ENCODE measurements around the gene SNX19. TPM values are rescaled to one million over a fixed set of nuclear protein-coding genes. Genes with fewer than 3 reads are reported as not detected.

SNX19 gene
- total RNA-seq, 1 donor from 2014 or later: 137 TPM

DNA sequence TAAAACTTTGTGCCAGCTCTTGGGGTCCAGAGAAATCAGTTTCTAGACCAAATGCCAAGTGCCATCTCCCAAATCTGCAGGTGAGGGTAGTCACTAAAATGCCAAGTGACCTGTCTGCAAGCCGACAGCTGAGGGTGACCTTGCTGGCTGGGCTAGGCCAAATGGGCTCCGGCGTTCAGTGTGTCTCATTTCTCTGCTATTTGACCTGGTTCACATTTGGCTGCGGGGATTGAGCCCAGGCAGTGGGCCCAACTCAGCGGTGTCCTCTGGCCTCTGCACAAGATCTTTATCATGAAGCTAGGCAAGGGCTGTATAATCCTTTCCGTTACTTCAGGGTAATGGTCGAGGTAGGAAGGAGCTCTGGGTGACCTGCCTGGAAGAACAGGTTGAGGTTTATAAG is 87.5 kb downstream of the SNX19 start:
- no peaks in the 10 kb centered on the region for H3K27me3 ChIP-seq
- TF ChIP-seq, protein P1, sequence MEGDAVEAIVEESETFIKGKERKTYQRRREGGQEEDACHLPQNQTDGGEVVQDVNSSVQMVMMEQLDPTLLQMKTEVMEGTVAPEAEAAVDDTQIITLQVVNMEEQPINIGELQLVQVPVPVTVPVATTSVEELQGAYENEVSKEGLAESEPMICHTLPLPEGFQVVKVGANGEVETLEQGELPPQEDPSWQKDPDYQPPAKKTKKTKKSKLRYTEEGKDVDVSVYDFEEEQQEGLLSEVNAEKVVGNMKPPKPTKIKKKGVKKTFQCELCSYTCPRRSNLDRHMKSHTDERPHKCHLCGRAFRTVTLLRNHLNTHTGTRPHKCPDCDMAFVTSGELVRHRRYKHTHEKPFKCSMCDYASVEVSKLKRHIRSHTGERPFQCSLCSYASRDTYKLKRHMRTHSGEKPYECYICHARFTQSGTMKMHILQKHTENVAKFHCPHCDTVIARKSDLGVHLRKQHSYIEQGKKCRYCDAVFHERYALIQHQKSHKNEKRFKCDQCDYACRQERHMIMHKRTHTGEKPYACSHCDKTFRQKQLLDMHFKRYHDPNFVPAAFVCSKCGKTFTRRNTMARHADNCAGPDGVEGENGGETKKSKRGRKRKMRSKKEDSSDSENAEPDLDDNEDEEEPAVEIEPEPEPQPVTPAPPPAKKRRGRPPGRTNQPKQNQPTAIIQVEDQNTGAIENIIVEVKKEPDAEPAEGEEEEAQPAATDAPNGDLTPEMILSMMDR (IDR thresholded peaks at IDR 0.05): no peak
- intact Hi-C loops (cut with DNase I): loop anchor here (1.0 to 5.0 kb wide), 3 partner anchors 32 to 393 kb away; no protein-coding TSS in a partner anchor
- no peaks in the 10 kb centered on the region for H3K36me3 ChIP-seq
- no peaks in the 10 kb centered on the region for H3K9me3 ChIP-seq
- no peak for DNase-seq (ENCODE audit: low spot score in 2 of 2)
- peaks cover 10 to 30% of the 10 kb centered on the region in 2 donors for H3K4me1 ChIP-seq
- H3K27ac ChIP-seq: peak overlapping the region; percentile 19 to 63
- H3K4me3 ChIP-seq: no peak overlapping the region

DNA sequence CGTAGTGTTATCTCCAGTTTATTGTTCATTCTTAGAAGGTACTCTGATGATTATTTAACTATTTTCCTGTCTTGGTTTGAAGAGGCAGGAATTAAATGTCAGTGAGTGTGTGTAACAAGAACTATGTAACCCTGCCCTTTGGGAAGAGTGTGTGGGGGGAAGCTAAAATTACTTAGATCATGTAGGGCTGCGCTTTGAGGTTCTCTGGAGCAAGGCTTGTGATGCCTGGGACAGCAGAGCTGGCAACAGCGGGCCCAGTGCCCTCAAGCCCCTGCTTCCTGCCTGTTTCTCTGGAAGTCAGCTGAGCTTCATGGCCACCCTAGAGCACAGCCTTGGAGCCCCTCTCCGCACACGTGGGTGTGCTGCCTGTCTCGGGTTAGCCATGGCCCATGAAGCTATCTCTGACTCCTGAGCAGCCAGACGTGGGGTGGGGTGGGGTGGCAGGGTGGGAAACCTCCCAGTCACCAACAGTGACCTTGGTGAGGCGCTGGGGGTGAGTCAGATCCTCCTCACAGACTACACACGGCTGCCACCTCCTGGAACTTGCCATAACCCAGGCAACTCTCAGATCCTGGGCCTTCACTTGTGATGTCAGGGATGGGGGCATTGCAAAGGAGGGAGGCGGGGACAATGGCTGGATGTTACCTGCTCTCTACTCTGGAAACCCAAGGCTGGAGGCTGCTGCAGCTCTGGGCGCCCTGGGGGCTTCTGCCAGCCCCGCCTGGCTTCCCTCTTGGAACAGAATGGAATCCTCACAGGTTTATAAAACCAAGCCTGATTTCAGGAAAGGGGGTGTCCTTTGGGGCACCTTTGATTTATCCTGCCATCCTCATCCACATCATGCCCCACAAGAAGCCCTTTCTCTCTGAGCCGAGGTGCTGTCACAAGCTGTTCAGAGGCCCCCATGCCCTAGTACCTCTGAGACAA is 88.6 kb downstream of the SNX19 start:
- peak overlapping the region; percentile 60 to 63 for H3K27ac ChIP-seq
- intact Hi-C loops (cut with DNase I): loop anchor here (1.0 to 5.0 kb wide), 4 partner anchors 33 to 392 kb away; no protein-coding TSS in a partner anchor
- DNase-seq (ENCODE audit: low spot score in 2 of 2): peak in 1 of 2 donors; percentile 86
- H3K4me1 ChIP-seq: peaks cover 10 to 30% of the 10 kb centered on the region in 2 donors
- TF ChIP-seq, protein P1 (IDR thresholded peaks at IDR 0.05): peak; percentile 39 to 59 (median 56)
- H3K36me3 ChIP-seq: no peaks in the 10 kb centered on the region
- H3K27me3 ChIP-seq: no peaks in the 10 kb centered on the region
- no peaks in the 10 kb centered on the region for H3K9me3 ChIP-seq
- no peak overlapping the region for H3K4me3 ChIP-seq

DNA sequence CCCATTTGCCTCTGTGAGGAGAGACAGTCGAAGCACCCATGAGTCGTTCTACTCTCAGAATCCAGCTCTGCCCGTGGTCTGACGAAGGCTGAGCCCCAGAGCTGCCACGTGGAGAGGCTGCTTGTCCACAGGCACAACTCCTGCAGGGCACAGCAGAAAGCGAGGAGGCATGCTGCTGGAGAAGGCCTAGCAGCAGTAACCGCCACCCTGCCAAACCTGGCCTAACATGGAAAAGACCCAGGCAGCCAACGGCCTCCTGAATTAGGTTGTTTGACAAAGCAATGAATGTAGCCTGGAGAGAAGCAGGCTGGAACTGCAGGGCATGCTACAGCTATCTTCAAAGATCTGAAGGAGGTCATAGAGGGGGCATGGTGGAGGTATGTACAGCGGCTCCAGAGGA is 89.7 kb downstream of the SNX19 start:
- H3K36me3 ChIP-seq: no peaks in the 10 kb centered on the region
- no peak overlapping the region for H3K27ac ChIP-seq
- H3K9me3 ChIP-seq: no peaks in the 10 kb centered on the region
- H3K4me3 ChIP-seq: no peak overlapping the region
- TF ChIP-seq, protein P1 (IDR thresholded peaks at IDR 0.05): no peak
- no peaks in the 10 kb centered on the region for H3K27me3 ChIP-seq
- DNase-seq (ENCODE audit: low spot score in 2 of 2): no peak
- H3K4me1 ChIP-seq: peaks cover 10 to 30% of the 10 kb centered on the region in 2 donors
- intact Hi-C loops (cut with DNase I): loop anchor here (5.0 kb wide), 1 partner anchor 149 kb away; no protein-coding TSS in a partner anchor

DNA sequence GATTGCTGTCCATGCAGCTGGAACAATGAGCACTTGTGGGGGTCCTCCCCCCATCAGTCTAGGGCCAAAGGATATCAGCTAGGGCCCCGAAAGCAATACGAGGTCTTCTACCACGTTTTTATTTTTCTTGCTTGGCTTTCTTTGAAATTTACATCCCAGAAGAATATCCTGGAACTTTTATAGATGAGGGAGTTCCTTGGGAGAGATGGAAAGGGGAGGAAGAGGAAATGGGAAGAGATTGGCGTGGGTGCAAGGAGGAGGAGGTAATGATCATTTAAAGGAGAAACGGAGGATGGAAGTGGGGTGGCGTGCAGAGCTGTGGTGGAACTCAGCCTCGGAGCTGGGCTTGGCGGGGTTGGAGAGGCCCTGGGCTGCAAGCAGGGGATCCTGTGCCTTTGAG is 90.3 kb downstream of the SNX19 start:
- TF ChIP-seq, protein P1 (IDR thresholded peaks at IDR 0.05): no peak
- DNase-seq (ENCODE audit: low spot score in 2 of 2): no peak
- Histone ChIP-seq H3K4me1 (peaks cover 10 to 30% of the 10 kb centered on the region in 2 donors), H3K36me3 (no peaks in the 10 kb centered on the region), H3K27me3 (no peaks in the 10 kb centered on the region), H3K9me3 (no peaks in the 10 kb centered on the region), H3K4me3 (no peak overlapping the region), H3K27ac (no peak overlapping the region)
- intact Hi-C loops (cut with DNase I): loop anchor here (5.0 kb wide), 1 partner anchor 149 kb away; no protein-coding TSS in a partner anchor

DNA sequence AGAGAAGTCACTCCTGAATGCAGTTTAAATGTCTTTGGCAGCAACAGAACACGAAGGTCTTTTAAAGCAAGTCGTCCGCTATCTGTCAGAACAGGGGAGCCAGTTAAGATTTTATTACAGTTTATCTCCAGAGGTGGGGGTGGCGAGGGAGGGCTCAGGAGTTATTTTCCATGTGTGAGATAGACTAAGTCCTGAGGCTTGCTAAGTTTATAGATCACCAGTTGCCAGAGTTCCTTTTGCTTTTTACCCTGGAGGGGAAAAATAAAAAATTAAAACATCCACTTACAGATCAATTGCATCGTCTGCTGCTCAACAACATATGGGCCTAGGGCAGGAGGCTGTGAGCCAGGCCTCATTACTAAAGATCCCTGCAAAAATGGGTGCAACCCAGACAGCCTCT is 90.7 kb downstream of the SNX19 start:
- H3K4me1 ChIP-seq: peaks cover 10 to 30% of the 10 kb centered on the region in 2 donors
- DNase-seq (ENCODE audit: low spot score in 2 of 2): no peak
- H3K36me3 ChIP-seq: no peaks in the 10 kb centered on the region
- intact Hi-C loops (cut with DNase I): loop anchor here (5.0 kb wide), 1 partner anchor 148 kb away; no protein-coding TSS in a partner anchor
- TF ChIP-seq, protein P1 (IDR thresholded peaks at IDR 0.05): no peak
- H3K27ac ChIP-seq: no peak overlapping the region
- no peaks in the 10 kb centered on the region for H3K9me3 ChIP-seq
- no peaks in the 10 kb centered on the region for H3K27me3 ChIP-seq
- no peak overlapping the region for H3K4me3 ChIP-seq
